ENCODE results near the gene HTR4. TPM values are rescaled to one million over a fixed set of nuclear protein-coding genes. Genes with fewer than 3 reads are reported as not detected.

Gene HTR4
- total RNA-seq, 1 experiment from 2014 or later: not detected

GRCh38 chr5:148663509-148663908 lies 9.2 kb upstream of the HTR4 start:
- no peak for DNase-seq (ENCODE audit: low spot score)

DNA sequence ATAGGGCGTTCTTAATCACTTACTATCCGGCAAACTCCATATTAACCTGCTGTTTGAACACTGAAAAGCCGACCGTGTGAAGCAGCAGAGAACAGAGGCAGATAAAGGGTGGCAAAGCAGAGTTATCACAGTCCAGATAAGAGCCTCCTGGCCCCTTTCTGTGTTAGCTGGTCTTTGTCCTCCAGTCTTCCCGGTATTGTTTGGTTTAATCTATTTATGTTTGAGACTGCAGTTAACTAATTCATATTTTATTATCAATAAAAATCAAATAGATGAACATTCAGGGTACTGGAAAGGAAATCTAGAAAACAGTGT lies 6.0 kb upstream of the HTR4 start:
- no peak for DNase-seq (ENCODE audit: low spot score)

DNA sequence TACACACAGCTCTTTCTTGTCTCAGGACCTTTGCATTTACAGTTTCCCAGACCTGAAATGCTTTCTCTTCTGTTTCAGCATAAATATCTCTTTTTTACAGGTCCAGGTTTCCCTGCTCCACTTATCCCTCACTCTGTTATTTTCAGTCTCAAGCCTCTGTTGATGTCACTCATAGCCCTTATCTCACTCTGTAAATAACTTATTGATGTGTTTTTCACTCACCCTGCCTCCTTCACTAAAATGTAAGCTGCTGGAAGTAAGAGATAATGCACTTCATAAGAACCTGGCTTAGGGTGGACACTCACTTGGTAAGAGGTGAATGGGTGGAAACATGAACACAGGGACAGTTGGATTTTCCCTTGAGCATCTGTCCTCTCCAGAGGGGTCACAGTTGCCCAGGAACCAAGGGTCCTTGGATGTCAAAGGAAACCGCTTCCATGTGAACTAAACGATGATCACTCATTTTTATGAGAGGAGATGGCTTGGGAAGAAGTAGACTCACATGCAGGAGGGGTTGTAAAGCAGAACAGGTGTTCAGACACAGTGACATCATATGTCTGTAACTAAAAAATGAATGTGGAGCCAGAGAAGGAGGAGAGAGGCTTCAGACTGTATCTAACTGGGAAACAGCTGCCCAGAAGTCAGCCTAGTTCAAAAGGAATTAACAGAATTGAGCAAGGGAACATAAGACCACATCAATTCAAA lies 5.5 kb upstream of the HTR4 start:
- DNase-seq (ENCODE audit: low spot score): no peak

GRCh38 chr5:148653291-148653835 lies 964 bp downstream of the HTR4 start:
- no peak for DNase-seq (ENCODE audit: low spot score)

GRCh38 chr5:148651528-148651927 lies 2.8 kb downstream of the HTR4 start:
- no peak for DNase-seq (ENCODE audit: low spot score)

DNA sequence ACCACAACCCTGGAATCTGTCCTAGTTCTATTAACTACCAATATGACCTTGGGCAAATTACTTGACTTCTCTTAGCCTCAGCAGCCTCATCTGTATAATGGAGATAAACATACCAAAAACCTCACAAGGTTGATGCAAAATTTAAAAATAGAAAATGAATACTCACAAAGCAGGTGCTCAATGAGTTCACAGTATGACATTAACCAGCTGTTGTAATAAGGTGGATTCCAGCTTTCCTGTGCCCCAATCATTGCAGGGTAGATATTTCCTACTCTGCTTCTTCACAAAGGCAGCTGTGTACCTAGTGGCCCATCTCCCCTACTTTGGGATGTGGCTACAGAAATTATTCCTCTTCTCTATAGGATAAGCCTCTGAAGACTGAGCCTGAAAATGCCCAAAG lies 8.8 kb downstream of the HTR4 start:
- no peak for DNase-seq (ENCODE audit: low spot score)

DNA sequence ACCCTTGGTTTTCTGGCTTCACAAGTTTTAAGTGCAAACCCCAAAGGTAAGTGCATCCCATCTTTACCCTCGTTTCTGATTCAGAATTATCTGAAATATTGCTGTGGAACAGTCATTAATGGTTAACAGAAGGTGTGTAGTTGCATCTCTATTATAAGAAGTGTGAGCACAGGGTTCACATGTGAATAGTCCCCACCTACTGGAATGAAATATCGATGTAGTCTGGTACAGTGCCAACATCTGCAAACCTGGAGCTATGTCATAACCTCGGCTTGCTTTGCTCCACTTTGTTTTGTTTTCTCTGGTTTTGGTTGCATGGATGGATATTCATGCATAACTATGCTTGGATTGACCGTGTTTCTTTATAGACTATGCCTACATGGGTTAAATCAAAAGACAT lies 12.6 kb downstream of the HTR4 start:
- no peak for DNase-seq (ENCODE audit: low spot score)

- no peak for DNase-seq (ENCODE audit: low spot score)
These were observed 13.9 kb downstream of the HTR4 start for GRCh38 chr5:148640471-148640870.

DNA sequence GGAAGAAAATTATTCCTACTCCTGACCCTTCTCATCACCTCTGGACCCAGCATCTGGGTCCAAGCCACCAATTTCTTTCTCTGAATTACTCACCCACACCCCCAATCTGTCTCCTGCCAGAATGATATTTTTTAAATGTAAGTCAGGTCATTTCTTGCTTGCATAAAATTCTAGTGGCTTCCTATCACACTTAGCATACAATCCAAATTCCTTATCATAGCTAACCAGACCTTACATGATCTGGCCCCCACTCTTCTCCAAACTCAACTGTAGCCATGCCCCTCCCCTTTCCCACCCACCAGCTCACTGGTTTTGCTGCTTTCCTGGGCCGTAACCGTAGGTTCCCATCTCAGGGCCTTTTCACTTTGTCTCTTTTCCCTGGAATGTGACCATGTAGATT lies 15.2 kb downstream of the HTR4 start:
- DNase-seq (ENCODE audit: low spot score): no peak

DNA sequence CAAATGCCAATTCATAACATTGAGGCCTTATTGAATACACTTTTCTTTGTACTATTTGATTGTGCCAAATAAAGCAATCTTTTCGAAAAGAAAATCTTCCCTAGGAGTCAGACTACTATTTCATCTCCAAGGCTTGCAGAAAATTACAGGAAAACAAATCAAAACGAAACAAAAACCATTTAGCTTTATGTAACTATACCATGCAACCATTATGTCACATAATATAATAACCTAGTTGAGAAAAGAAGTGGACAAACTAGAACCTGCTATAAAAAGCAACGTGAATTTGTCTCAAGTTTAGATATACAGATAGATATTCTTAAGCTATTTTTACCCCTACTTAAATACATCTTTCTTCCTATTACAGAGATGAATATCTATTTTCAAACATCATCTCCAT lies 18.0 kb downstream of the HTR4 start:
- no peak for DNase-seq (ENCODE audit: low spot score)

DNA sequence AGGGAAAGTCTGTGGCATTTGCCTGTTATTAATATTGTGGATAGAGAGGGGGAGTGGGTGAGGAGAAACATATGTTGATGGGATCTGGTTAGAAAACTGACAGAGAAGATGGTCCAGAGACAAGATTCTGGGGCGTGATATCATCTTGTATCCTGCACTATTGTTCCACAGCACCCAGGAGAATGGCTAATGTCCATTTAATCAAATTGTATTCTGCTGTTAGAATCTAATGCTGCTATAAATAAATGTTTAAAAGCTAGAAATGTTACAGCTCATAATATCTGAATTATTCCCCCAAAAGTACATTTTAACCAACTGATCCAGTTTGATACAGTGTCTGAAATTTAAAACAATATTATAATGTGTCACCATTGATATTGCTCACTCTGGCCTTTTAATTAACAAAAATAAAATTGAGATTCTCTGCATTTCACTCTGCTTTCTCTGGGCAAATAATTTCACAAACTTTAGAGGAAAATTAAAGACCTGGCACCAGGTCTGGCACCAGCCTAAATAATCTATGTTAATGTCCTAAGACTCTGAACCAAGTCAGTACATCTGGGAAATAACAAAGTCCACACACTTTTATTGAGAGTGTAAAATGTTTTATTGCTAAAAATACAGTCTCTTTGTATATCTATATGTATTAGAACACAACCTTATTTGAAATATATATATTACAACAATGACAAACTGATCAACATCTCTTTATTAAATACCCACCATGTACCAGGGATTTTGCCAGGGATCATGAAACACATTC lies 18.8 kb downstream of the HTR4 start:
- no peak for DNase-seq (ENCODE audit: low spot score)

DNA sequence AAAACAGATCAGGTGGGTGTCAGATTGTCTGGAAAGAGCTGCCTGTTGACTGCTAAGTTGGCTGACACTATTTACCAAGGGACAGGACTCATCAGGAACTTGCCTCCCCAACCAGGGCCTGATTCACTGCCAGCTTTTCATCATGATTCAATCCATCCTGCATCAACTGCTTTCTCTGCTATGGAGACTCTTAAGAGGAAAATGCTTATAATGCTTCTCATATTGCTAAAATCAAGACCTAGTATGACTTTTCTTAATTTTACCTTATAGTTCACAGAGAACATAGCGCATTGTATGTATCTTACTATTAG lies 21.3 kb downstream of the HTR4 start:
- no peak for DNase-seq (ENCODE audit: low spot score)

DNA sequence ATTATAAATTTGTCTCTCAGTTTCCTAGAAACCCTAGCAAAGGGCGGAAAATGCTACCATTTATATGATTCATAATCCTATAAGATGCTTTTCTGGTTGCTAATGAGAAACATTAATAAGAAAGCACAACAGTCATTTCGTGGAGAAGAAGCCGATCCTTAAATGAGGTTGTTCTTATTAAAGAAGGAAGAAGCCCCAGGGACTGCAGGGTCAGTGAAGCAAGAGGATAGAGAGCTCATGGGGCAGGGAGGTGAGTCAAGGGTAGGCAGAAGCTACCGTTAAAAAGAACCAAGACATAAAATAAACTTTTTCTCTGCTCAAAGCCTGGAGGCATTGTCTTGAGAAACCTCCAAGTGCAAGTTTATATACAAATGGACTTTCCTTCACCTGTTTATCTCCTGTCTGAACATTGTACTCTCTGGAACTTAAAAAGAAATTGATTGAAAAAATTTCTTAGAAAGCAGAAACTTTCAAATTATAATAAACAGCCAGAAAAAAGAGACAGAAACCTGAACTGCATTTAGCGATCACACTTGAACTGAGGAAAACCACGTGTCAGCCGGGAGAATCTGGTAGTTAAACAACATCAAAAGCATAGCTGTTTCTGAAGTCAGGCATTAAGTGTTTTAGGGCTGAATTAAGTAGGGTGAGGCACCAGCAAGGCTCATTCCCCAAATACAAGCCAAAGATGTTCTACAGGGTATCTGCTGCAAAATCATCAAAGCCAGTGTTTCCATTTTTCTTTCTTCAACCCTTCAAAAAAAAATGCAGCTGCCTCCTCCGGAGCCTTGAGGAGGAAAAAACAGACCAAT lies 21.9 kb downstream of the HTR4 start:
- no peak for DNase-seq (ENCODE audit: low spot score)

- no peak for DNase-seq (ENCODE audit: low spot score)
These were observed 27.3 kb downstream of the HTR4 start for GRCh38 chr5:148626986-148627385.

- DNase-seq (ENCODE audit: low spot score): no peak
These were observed 28.2 kb downstream of the HTR4 start for GRCh38 chr5:148626081-148626613.

GRCh38 chr5:148625250-148625649 lies 29.1 kb downstream of the HTR4 start:
- no peak for DNase-seq (ENCODE audit: low spot score)

- peak; percentile 9 for DNase-seq (ENCODE audit: low spot score)
These were observed 30.6 kb downstream of the HTR4 start for GRCh38 chr5:148623741-148624140.

GRCh38 chr5:148623101-148623500 lies 31.2 kb downstream of the HTR4 start:
- no peak for DNase-seq (ENCODE audit: low spot score)

- DNase-seq (ENCODE audit: low spot score): no peak
These were observed 33.6 kb downstream of the HTR4 start for GRCh38 chr5:148620696-148621095.

GRCh38 chr5:148620091-148620490 lies 34.2 kb downstream of the HTR4 start:
- no peak for DNase-seq (ENCODE audit: low spot score)

DNA sequence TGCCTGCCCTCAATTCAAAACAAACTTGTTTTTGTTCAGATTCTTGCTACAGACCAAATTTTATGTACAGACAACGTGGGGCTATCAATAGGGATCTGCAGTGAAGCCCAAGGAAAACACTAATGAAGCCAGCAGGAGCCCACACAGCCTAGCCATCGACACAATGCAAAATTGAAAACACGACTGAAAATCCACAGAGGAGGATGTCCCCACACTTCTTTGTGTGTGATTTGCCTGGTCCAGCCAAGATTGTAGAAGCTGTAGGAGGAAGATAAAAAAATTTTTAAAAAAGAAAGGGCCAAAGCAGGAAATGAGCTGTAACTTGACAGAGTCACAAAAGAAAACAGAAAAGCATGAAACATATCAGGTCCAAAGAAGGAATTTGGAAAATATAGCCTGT lies 34.8 kb downstream of the HTR4 start:
- no peak for DNase-seq (ENCODE audit: low spot score)

DNA sequence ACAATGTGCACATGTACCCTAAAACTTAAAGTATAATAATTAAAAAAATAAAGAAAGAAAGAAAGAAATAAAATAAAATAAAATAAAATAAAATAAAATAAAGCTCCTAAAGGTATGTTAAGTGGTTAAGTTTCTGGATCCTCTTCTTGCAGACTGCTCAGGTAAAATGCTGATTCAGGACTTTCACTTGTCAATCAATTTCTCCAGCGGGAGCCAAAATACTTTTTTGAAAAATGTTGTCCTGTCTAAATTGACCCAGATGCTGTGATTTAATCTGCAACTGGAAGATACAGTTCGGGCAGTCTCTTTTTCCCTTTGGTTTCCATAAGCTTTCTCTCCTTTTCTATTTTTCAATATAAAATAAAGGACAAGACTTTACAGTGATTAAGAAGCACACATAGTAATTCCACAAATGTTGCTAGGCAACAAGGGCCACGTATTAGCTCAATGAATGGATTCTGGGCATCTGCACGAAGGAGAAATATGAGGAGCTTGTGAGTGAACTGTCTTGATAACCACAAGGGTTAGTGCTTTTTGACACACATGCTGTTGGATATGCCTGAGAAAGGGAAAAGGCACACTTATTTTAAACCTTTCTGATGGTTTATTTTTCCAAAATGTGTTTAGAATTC lies 38.6 kb downstream of the HTR4 start:
- no peak for DNase-seq (ENCODE audit: low spot score)
